ENCODE measurements around the gene DYNC1I1. TPM values are rescaled to one million over a fixed set of nuclear protein-coding genes. Genes with fewer than 3 reads are reported as not detected.

The DYNC1I1 gene
- polyA plus RNA-seq, 1 experiment: 0.11 TPM

- DNase-seq (ENCODE audit: low read depth): no peak
- H3K36me3 ChIP-seq (ENCODE audit: control insufficient read depth, insufficient read depth, low read length): no peaks in the 10 kb centered on the region
- CTCF ChIA-PET: interaction anchor here (1.1 kb wide), 1 partner anchor 8 kb away, joined by 4 read pairs; no protein-coding TSS in a partner anchor
- no peaks in the 10 kb centered on the region for H3K27me3 ChIP-seq (ENCODE audit: control insufficient read depth, insufficient read depth, low read length)
- POLR2A ChIA-PET: no interaction called here
- H3K4me3 ChIP-seq (ENCODE audit: low read depth, low read length): no peak overlapping the region
- TF ChIP-seq CTCF (IDR thresholded peaks at IDR 0.05; ENCODE audit: insufficient read depth, low read depth, low read length): no peak
Observed at GRCh38 chr7:95908499-95908898, 136.1 kb downstream of the DYNC1I1 start.

GRCh38 chr7:95910341-95910740 is 138.0 kb downstream of the DYNC1I1 start:
- Histone ChIP-seq H3K4me3 (ENCODE audit: low read depth, low read length) (no peak overlapping the region), H3K27me3 (ENCODE audit: control insufficient read depth, insufficient read depth, low read length) (0 out of 2 replicates have a peak, but pooled peaks cover 2% of the 10 kb centered on the region), H3K36me3 (ENCODE audit: control insufficient read depth, insufficient read depth, low read length) (no peaks in the 10 kb centered on the region)
- ChIA-PET CTCF (interaction anchor here (1.4 kb wide), 1 partner anchor 1117 kb away, joined by 3 read pairs; no protein-coding TSS in a partner anchor), POLR2A (no interaction called here)
- no peak for TF ChIP-seq CTCF (IDR thresholded peaks at IDR 0.05; ENCODE audit: insufficient read depth, low read depth, low read length)
- no peak for DNase-seq (ENCODE audit: low read depth)

- H3K4me3 ChIP-seq (ENCODE audit: low read depth, low read length): no peak overlapping the region
- POLR2A ChIA-PET: no interaction called here
- CTCF ChIA-PET: interaction anchor here (0.5 to 5.3 kb wide), 19 partner anchors 10 to 1930 kb away, joined by 3 to 57 read pairs (median 4); no protein-coding TSS in a partner anchor
- TF ChIP-seq CTCF (IDR thresholded peaks at IDR 0.05; ENCODE audit: insufficient read depth, low read depth, low read length): no peak
- H3K27me3 ChIP-seq (ENCODE audit: control insufficient read depth, insufficient read depth, low read length): 0 out of 2 replicates have a peak, but pooled peaks cover 2% of the 10 kb centered on the region
- DNase-seq (ENCODE audit: low read depth): no peak
- no peaks in the 10 kb centered on the region for H3K36me3 ChIP-seq (ENCODE audit: control insufficient read depth, insufficient read depth, low read length)
Observed at GRCh38 chr7:95915731-95916130, 143.4 kb downstream of the DYNC1I1 start.

GRCh38 chr7:95916573-95917297 is 144.4 kb downstream of the DYNC1I1 start:
- no peak for DNase-seq (ENCODE audit: low read depth)
- Histone ChIP-seq H3K4me3 (ENCODE audit: low read depth, low read length) (no peak overlapping the region), H3K27me3 (ENCODE audit: control insufficient read depth, insufficient read depth, low read length) (0 out of 2 replicates have a peak, but pooled peaks cover 2% of the 10 kb centered on the region), H3K36me3 (ENCODE audit: control insufficient read depth, insufficient read depth, low read length) (no peaks in the 10 kb centered on the region)
- CTCF ChIA-PET: interaction anchor here (0.5 to 5.3 kb wide), 18 partner anchors 10 to 1929 kb away, joined by 3 to 57 read pairs (median 4); no protein-coding TSS in a partner anchor
- POLR2A ChIA-PET: no interaction called here
- peak; percentile 88 for TF ChIP-seq CTCF (IDR thresholded peaks at IDR 0.05; ENCODE audit: insufficient read depth, low read depth, low read length)

- ChIA-PET CTCF (interaction anchor here (0.6 to 5.3 kb wide), 8 partner anchors 9 to 1241 kb away, joined by 3 to 57 read pairs (median 14); no protein-coding TSS in a partner anchor), POLR2A (no interaction called here)
- Histone ChIP-seq H3K27me3 (ENCODE audit: control insufficient read depth, insufficient read depth, low read length) (0 out of 2 replicates have a peak, but pooled peaks cover 2% of the 10 kb centered on the region), H3K36me3 (ENCODE audit: control insufficient read depth, insufficient read depth, low read length) (no peaks in the 10 kb centered on the region), H3K4me3 (ENCODE audit: low read depth, low read length) (no peak overlapping the region)
- TF ChIP-seq CTCF (IDR thresholded peaks at IDR 0.05; ENCODE audit: insufficient read depth, low read depth, low read length): no peak
- no peak for DNase-seq (ENCODE audit: low read depth)
Observed at GRCh38 chr7:95917634-95918033, 145.3 kb downstream of the DYNC1I1 start.
